NCI-H187 treated with DMSO at 0.1 percent for 48 hours (cell line): ENCODE data around the gene KIR2DL3.

Experiments
- DNase-seq: peaks from one replicate; lab custom pipeline; 2025; lab: John Stamatoyannopoulos, UW

KIR2DL3 gene

DNA sequence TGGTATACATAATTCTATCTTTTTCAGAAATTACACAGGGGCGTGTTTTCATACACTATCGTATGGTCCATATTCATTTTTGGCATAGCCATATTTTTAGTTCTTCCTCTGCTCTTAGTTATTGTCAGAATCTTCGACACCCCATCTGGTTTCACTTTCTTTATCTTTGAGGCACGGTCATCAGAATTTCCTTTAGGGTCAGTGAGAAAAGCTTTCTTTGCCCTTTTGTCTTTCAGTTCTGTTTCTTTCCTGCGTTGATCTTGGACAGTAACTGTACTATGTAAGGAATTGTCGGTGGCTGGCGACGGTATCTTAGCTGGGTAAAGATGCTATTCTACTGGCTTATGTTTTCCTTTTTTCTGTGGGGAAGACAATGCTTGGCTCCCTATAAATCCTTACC is 54.5 kb downstream of the KIR2DL3 start:
- DNase-seq: no peak

DNA sequence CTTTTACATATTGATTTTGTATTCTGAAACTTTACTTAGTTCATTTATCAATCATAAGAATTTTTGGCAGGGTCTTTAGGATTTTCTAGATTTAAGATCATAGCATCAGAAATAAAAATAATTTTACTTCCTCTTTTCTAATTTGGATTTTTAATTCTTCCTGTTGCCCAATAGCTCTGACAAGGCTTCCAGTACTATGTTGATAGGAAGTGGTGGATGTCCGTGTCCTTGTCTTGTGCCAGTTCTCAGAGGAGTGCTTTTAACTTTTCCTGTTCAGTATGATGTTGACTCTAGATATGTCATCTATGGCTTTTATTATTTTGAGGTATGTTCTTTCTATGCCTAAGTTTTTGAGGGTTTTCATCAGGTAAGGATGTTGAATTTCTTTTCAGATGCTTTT is 57.4 kb downstream of the KIR2DL3 start:
- no peak for DNase-seq
